Measurements from ENCODE around the gene CDK5RAP2. TPM values are rescaled to one million over a fixed set of nuclear protein-coding genes. Genes with fewer than 3 reads are reported as not detected.

The CDK5RAP2 gene
- total RNA-seq, 1 donor from 2014 or later = 54.5 TPM

DNA sequence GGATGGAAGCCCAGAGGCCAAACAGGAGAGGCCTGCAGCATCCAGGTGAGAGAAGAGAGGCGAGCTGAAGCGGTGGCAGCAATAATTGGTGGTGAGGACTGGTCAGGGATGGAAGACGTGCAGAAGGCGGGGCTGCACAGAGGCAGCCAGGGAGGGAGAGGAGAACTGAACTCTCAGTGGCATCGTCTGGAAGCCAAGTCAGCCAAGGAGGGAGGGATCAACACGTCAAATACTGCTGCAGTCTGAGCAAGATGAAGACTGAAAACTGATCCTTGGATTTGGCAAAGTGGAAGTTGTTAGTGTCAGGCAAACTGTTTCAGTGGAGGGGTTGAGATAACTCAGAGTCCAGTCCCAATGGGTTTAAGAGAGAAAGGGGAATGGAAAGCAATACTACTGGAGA is 145.4 kb downstream of the CDK5RAP2 start:
- H3K27me3 ChIP-seq = no peaks in the 10 kb centered on the region
- TF ChIP-seq, protein P1, sequence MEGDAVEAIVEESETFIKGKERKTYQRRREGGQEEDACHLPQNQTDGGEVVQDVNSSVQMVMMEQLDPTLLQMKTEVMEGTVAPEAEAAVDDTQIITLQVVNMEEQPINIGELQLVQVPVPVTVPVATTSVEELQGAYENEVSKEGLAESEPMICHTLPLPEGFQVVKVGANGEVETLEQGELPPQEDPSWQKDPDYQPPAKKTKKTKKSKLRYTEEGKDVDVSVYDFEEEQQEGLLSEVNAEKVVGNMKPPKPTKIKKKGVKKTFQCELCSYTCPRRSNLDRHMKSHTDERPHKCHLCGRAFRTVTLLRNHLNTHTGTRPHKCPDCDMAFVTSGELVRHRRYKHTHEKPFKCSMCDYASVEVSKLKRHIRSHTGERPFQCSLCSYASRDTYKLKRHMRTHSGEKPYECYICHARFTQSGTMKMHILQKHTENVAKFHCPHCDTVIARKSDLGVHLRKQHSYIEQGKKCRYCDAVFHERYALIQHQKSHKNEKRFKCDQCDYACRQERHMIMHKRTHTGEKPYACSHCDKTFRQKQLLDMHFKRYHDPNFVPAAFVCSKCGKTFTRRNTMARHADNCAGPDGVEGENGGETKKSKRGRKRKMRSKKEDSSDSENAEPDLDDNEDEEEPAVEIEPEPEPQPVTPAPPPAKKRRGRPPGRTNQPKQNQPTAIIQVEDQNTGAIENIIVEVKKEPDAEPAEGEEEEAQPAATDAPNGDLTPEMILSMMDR (IDR thresholded peaks at IDR 0.05) = no peak
- TF ChIP-seq POLR2A (IDR thresholded peaks at IDR 0.05) (no peak), POLR2AphosphoS5 (IDR thresholded peaks at IDR 0.05; ENCODE audit: insufficient read depth in 1 of 2, low read depth in 1 of 2) (no peak)
- peaks cover 16% of the 10 kb centered on the region for H3K4me1 ChIP-seq
- peaks cover 0 to 20% of the 10 kb centered on the region in 2 donors for H3K36me3 ChIP-seq
- peak overlapping the region; percentile 48 for H3K27ac ChIP-seq
- H3K4me3 ChIP-seq = no peak overlapping the region
- H3K9me3 ChIP-seq = no peaks in the 10 kb centered on the region
- intact Hi-C loops (cut with DNase I) = no loop called here
- DNase-seq (ENCODE audit: extremely low spot score in 2 of 2) = peak in 1 of 2 donors; percentile 81

DNA sequence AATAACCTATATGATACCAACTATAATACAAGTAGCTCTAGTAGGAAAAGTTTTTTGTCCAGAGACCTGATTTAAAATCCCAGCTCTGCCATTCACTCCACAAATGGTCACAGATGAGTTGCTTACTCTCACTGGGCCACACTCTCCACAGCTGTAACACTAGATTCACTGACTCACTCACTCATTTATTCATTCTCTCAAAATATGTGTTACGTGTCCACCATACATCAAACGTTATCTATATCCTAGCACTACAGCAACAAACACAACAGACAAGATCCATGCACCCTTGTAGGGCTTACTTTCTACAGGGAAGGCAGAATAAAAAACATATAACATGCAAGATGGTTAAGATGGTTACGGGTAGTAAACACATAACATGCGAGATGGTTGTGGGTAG is 146.3 kb downstream of the CDK5RAP2 start:
- peaks cover 0 to 12% of the 10 kb centered on the region in 2 donors for H3K36me3 ChIP-seq
- no peak overlapping the region for H3K27ac ChIP-seq
- intact Hi-C loops (cut with DNase I) = no loop called here
- H3K9me3 ChIP-seq = no peaks in the 10 kb centered on the region
- peaks cover 16% of the 10 kb centered on the region for H3K4me1 ChIP-seq
- DNase-seq (ENCODE audit: extremely low spot score in 2 of 2) = no peak
- TF ChIP-seq POLR2A (IDR thresholded peaks at IDR 0.05) (no peak), POLR2AphosphoS5 (IDR thresholded peaks at IDR 0.05; ENCODE audit: insufficient read depth in 1 of 2, low read depth in 1 of 2) (no peak)
- TF ChIP-seq, protein P1 (IDR thresholded peaks at IDR 0.05) = no peak
- no peak overlapping the region for H3K4me3 ChIP-seq
- H3K27me3 ChIP-seq = no peaks in the 10 kb centered on the region

DNA sequence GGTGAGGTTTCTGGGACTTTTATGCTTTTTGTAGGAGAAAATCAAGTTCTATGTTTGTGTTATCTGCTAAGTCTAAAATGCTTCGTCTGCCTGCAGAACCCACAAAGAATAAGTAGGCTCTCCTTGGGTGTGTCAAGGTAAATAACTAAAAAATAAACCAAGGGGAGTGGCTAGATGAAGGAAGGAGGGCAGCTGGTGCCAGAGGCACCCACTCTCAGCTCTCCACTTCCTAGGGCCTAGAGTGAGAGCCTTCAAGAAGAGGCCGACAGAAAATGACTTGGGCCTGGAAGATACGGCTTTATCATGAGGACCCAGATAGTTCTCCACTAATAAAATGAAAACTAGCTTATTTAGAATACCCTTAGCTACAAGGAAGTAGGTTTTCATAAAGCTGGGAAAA is 147.4 kb downstream of the CDK5RAP2 start:
- Histone ChIP-seq H3K27ac (no peak overlapping the region), H3K36me3 (peaks cover 0 to 10% of the 10 kb centered on the region in 2 donors), H3K4me3 (no peak overlapping the region), H3K27me3 (no peaks in the 10 kb centered on the region), H3K9me3 (no peaks in the 10 kb centered on the region), H3K4me1 (peaks cover 16% of the 10 kb centered on the region)
- no peak for DNase-seq (ENCODE audit: extremely low spot score in 2 of 2)
- TF ChIP-seq POLR2A (IDR thresholded peaks at IDR 0.05) (no peak), POLR2AphosphoS5 (IDR thresholded peaks at IDR 0.05; ENCODE audit: insufficient read depth in 1 of 2, low read depth in 1 of 2) (no peak)
- TF ChIP-seq, protein P1 (IDR thresholded peaks at IDR 0.05) = no peak
- intact Hi-C loops (cut with DNase I) = no loop called here

DNA sequence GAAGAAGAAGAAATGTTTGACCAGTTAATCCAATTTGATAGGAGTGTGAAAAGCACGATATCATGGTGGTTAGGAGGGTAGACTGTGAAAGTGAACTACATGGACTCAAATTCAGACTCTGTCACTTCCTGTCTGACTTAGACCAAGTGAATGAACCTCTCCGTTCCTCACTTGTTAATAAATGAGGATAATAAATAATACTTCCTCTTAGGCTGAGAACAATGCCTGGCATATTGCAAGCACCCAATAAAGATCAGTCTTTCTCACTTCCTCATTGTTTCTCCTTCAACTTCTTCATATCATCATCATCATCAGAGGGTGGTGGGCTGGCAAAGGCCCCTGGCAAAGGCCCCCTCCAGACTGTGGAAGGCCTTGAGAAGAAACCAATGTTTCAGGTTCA is 148.7 kb downstream of the CDK5RAP2 start:
- no peak for DNase-seq (ENCODE audit: extremely low spot score in 2 of 2)
- Histone ChIP-seq H3K4me1 (peaks cover 16% of the 10 kb centered on the region), H3K36me3 (no peaks in the 10 kb centered on the region), H3K4me3 (no peak overlapping the region), H3K9me3 (no peaks in the 10 kb centered on the region), H3K27me3 (no peaks in the 10 kb centered on the region), H3K27ac (no peak overlapping the region)
- TF ChIP-seq, protein P1 (IDR thresholded peaks at IDR 0.05) = no peak
- TF ChIP-seq POLR2AphosphoS5 (IDR thresholded peaks at IDR 0.05; ENCODE audit: insufficient read depth in 1 of 2, low read depth in 1 of 2) (no peak), POLR2A (IDR thresholded peaks at IDR 0.05) (no peak)
- intact Hi-C loops (cut with DNase I) = no loop called here

DNA sequence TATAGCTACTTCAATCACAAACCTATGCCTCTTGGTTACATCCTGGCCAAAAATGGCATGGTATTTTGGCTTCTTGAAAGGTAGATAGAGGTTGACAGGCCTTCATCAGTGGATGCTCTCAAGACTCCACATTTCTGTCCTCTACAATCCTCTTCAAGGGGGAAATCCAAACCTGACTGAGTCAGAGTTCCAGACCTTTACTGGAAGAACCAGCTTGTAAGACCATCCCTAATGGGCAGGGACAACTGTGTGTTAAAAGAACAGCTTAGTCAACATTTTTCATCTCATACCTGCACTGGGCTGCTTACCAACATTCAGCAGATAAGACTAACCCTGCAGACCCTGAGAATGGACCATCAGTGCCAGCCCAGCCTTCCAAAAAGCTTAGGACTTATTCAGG is 155.7 kb downstream of the CDK5RAP2 start:
- peaks cover 0 to 7% of the 10 kb centered on the region in 2 donors for H3K36me3 ChIP-seq
- H3K27me3 ChIP-seq = no peaks in the 10 kb centered on the region
- H3K9me3 ChIP-seq = no peaks in the 10 kb centered on the region
- H3K4me3 ChIP-seq = no peak overlapping the region
- no peak for DNase-seq (ENCODE audit: extremely low spot score in 2 of 2)
- intact Hi-C loops (cut with DNase I) = no loop called here
- no peaks in the 10 kb centered on the region for H3K4me1 ChIP-seq
- H3K27ac ChIP-seq = no peak overlapping the region
- TF ChIP-seq POLR2AphosphoS5 (IDR thresholded peaks at IDR 0.05; ENCODE audit: insufficient read depth in 1 of 2, low read depth in 1 of 2) = no peak
- no peak for TF ChIP-seq POLR2A (IDR thresholded peaks at IDR 0.05)
- TF ChIP-seq, protein P1 (IDR thresholded peaks at IDR 0.05) = no peak

Measured in vagina (tissue), 2 donors.